ENCODE results near the gene ABCA8. TPM values are rescaled to one million over a fixed set of nuclear protein-coding genes. Genes with fewer than 3 reads are reported as not detected.

The ABCA8 gene
- polyA plus RNA-seq, 3 donors: not detected

- Histone ChIP-seq H3K4me2 (replicated peaks; ENCODE audit: extremely low read depth, low read length, poor library complexity, severe bottlenecking) (no peak overlapping the region), H3K27me3 (ENCODE audit: control insufficient read depth in 2 of 2, insufficient read depth in 2 of 2, low read length in 2 of 2) (no peaks in the 10 kb centered on the region), H3K4me1 (ENCODE audit: control insufficient read depth in 1 of 2, insufficient read depth in 2 of 2, low read length in 2 of 2) (no peaks in the 10 kb centered on the region), H3K27ac (ENCODE audit: low read depth in 1 of 2, low read length in 2 of 2) (no peak overlapping the region), H2AFZ (ENCODE audit: insufficient read depth, low read depth, low read length, poor library complexity, severe bottlenecking) (no peak overlapping the region), H3K9ac (ENCODE audit: insufficient read depth, low read length, poor library complexity, severe bottlenecking) (no peak overlapping the region), H3K4me3 (replicated peaks in 1 of 3; ENCODE audit: low read depth in 2 of 3, low read length in 3 of 3) (no peak overlapping the region), H3K79me2 (ENCODE audit: insufficient read depth, low read length) (no peaks in the 10 kb centered on the region), H3K9me3 (replicated peaks in 1 of 2; ENCODE audit: control insufficient read depth in 1 of 2, insufficient read depth in 1 of 2, low read length in 2 of 2) (no peaks in the 10 kb centered on the region), H3K36me3 (replicated peaks in 1 of 2; ENCODE audit: control insufficient read depth in 1 of 2, insufficient read depth in 2 of 2, low read length in 2 of 2) (no peaks in the 10 kb centered on the region), H4K20me1 (ENCODE audit: insufficient read depth, low read length) (no peaks in the 10 kb centered on the region)
- Mint-ChIP-seq H3K27ac (no peak overlapping the region), H3K36me3 (no peaks in the 10 kb centered on the region), H3K4me1 (no peaks in the 10 kb centered on the region), H3K9me3 (peaks cover 0 to 7% (median 3%) of the 10 kb centered on the region in 7 donors), H3K27me3 (ENCODE audit: low read depth in 3 of 3) (peaks cover 0 to 2% (median 1%) of the 10 kb centered on the region in 3 donors), H3K4me3 (no peak overlapping the region)
- 100% methylated on average over 1 of the region's 1 CpG for WGBS (ENCODE audit: insufficient coverage)
- no peak for TF ChIP-seq CTCF (IDR thresholded peaks at IDR 0.05)
- DNase-seq: no peak
- intact Hi-C loops (cut with micrococcal nuclease): no loop called here
Measured at GRCh38 chr17:68847711-68848110, 107.5 kb downstream of the ABCA8 start.

- no peaks in the 10 kb centered on the region for H4K20me1 ChIP-seq (ENCODE audit: insufficient read depth, low read length)
- DNase-seq: no peak
- WGBS (ENCODE audit: insufficient coverage): no CpG with 5 or more reads among the region's 3 CpGs
- no peaks in the 10 kb centered on the region for H3K36me3 Mint-ChIP-seq
- intact Hi-C loops (cut with micrococcal nuclease): no loop called here
- no peak overlapping the region for H2AFZ ChIP-seq (ENCODE audit: insufficient read depth, low read depth, low read length, poor library complexity, severe bottlenecking)
- H3K27me3 Mint-ChIP-seq (ENCODE audit: low read depth in 3 of 3): peaks cover 0 to 4% (median 1%) of the 10 kb centered on the region in 3 donors
- no peak overlapping the region for H3K4me2 ChIP-seq (replicated peaks; ENCODE audit: extremely low read depth, low read length, poor library complexity, severe bottlenecking)
- H3K4me1 ChIP-seq (ENCODE audit: control insufficient read depth in 1 of 2, insufficient read depth in 2 of 2, low read length in 2 of 2): no peaks in the 10 kb centered on the region
- H3K4me3 Mint-ChIP-seq: no peak overlapping the region
- H3K4me1 Mint-ChIP-seq: no peaks in the 10 kb centered on the region
- H3K4me3 ChIP-seq (replicated peaks in 1 of 3; ENCODE audit: low read depth in 2 of 3, low read length in 3 of 3): no peak overlapping the region
- H3K9ac ChIP-seq (ENCODE audit: insufficient read depth, low read length, poor library complexity, severe bottlenecking): no peak overlapping the region
- no peaks in the 10 kb centered on the region for H3K27me3 ChIP-seq (ENCODE audit: control insufficient read depth in 2 of 2, insufficient read depth in 2 of 2, low read length in 2 of 2)
- H3K27ac Mint-ChIP-seq: no peak overlapping the region
- H3K27ac ChIP-seq (ENCODE audit: low read depth in 1 of 2, low read length in 2 of 2): no peak overlapping the region
- H3K79me2 ChIP-seq (ENCODE audit: insufficient read depth, low read length): no peaks in the 10 kb centered on the region
- TF ChIP-seq CTCF (IDR thresholded peaks at IDR 0.05): no peak
- no peaks in the 10 kb centered on the region for H3K9me3 ChIP-seq (replicated peaks in 1 of 2; ENCODE audit: control insufficient read depth in 1 of 2, insufficient read depth in 1 of 2, low read length in 2 of 2)
- peaks cover 0 to 3% (median 2%) of the 10 kb centered on the region in 7 donors for H3K9me3 Mint-ChIP-seq
- no peaks in the 10 kb centered on the region for H3K36me3 ChIP-seq (replicated peaks in 1 of 2; ENCODE audit: control insufficient read depth in 1 of 2, insufficient read depth in 2 of 2, low read length in 2 of 2)
Measured at GRCh38 chr17:68843522-68843921, 111.7 kb downstream of the ABCA8 start.
